NCI-H2227 treated with DMSO at 0.1 percent for 48 hours (cell line): Measurements from ENCODE around the gene SNTB2.
"Not testable (repeated sequence)": the region's sequence is repeated elsewhere in the genome, so short reads cannot be mapped to it uniquely, and the experiment has no call there.

ENCODE experiments used
- DNase-seq: peaks from one replicate; lab custom pipeline; 2025; lab: John Stamatoyannopoulos, UW

SNTB2 gene

GRCh38 chr16:69186642-69187445, at the start of gene SNTB2:
TSS of gene SNTB2 (plus strand) at chr16:69187164. CDS start at chr16:69187167, 3 bp downstream.
- DNase-seq: peak; percentile 73

- DNase-seq: no peak
Observed at GRCh38 chr16:69138608-69139007, 48.4 kb upstream of the SNTB2 start.

- not testable (repeated sequence) for DNase-seq
Observed at GRCh38 chr16:69139464-69139863, 47.5 kb upstream of the SNTB2 start.

- DNase-seq: no peak
Observed at GRCh38 chr16:69141014-69141413, 46.0 kb upstream of the SNTB2 start.

GRCh38 chr16:69141936-69142335, 45.0 kb upstream of the SNTB2 start:
- DNase-seq: no peak

- peak; percentile 59 for DNase-seq
Observed at GRCh38 chr16:69143116-69143515, 43.8 kb upstream of the SNTB2 start.

GRCh38 chr16:69145658-69146057, 41.3 kb upstream of the SNTB2 start:
- no peak for DNase-seq

GRCh38 chr16:69149621-69150020, 37.3 kb upstream of the SNTB2 start:
- DNase-seq: not testable (repeated sequence)

GRCh38 chr16:69150146-69150865, 36.7 kb upstream of the SNTB2 start:
- DNase-seq: peak; percentile 71

- DNase-seq: no peak
Observed at GRCh38 chr16:69157196-69157595, 29.8 kb upstream of the SNTB2 start.

GRCh38 chr16:69160192-69160591, 26.8 kb upstream of the SNTB2 start:
- no peak for DNase-seq

GRCh38 chr16:69165584-69165983, 21.4 kb upstream of the SNTB2 start:
- no peak for DNase-seq

- DNase-seq: no peak
Observed at GRCh38 chr16:69166221-69166833, 20.6 kb upstream of the SNTB2 start.

GRCh38 chr16:69166946-69167930, 19.7 kb upstream of the SNTB2 start:
- DNase-seq: no peak

GRCh38 chr16:69169051-69169450, 17.9 kb upstream of the SNTB2 start:
- DNase-seq: no peak

GRCh38 chr16:69169607-69170352, 17.2 kb upstream of the SNTB2 start:
- no peak for DNase-seq

- DNase-seq: no peak
Observed at GRCh38 chr16:69171325-69172084, 15.5 kb upstream of the SNTB2 start.

- no peak for DNase-seq
Observed at GRCh38 chr16:69176033-69176800, 10.7 kb upstream of the SNTB2 start.

GRCh38 chr16:69179328-69180010, 7.5 kb upstream of the SNTB2 start:
- peak; percentile 59 for DNase-seq
